ENCODE data around the gene XK. TPM values are rescaled to one million over a fixed set of nuclear protein-coding genes. Genes with fewer than 3 reads are reported as not detected.
A peak's percentile ranks its signal among the peaks of the same experiment; 100 is the strongest.

The XK gene
- total and polyA plus RNA-seq, 2 donors from 2014 or later, result 0.73 to 1.3 TPM

- H3K27ac ChIP-seq (ENCODE audit: low read depth in 2 of 2, low read length in 2 of 2), result no peak overlapping the region
- no peak overlapping the region for H3K4me3 ChIP-seq (ENCODE audit: low read length in 3 of 3)
- H3K9ac ChIP-seq (ENCODE audit: low read length in 3 of 3), result no peak overlapping the region
- H3K4me1 ChIP-seq (ENCODE audit: control insufficient read depth in 2 of 3, insufficient read depth in 2 of 3, low read depth in 1 of 3, low read length in 3 of 3), result no peaks in the 10 kb centered on the region
- no peaks in the 10 kb centered on the region for H3K27me3 ChIP-seq (ENCODE audit: control insufficient read depth, insufficient read depth, low read length)
- no peaks in the 10 kb centered on the region for H3K36me3 ChIP-seq (ENCODE audit: control insufficient read depth in 2 of 3, insufficient read depth in 3 of 3, low read length in 3 of 3)
- intact Hi-C loops (cut with DNase I), result no loop called here
- H3K9me3 ChIP-seq (ENCODE audit: control insufficient read depth in 2 of 3, insufficient read depth in 1 of 3, low read length in 3 of 3), result no peaks in the 10 kb centered on the region
- no peak for TF ChIP-seq CTCF (IDR thresholded peaks at IDR 0.05; ENCODE audit: borderline replicate concordance, extremely low read depth, insufficient read depth)
- DNase-seq (no peak), FAIRE-seq (peak; percentile 11)
Measured at GRCh38 chrX:37677765-37678164, 7.8 kb upstream of the XK start.

GRCh38 chrX:37678574-37678973, 7.0 kb upstream of the XK start:
- H3K4me1 ChIP-seq (ENCODE audit: control insufficient read depth in 2 of 3, insufficient read depth in 2 of 3, low read depth in 1 of 3, low read length in 3 of 3), result no peaks in the 10 kb centered on the region
- no peaks in the 10 kb centered on the region for H3K27me3 ChIP-seq (ENCODE audit: control insufficient read depth, insufficient read depth, low read length)
- DNase-seq (no peak), FAIRE-seq (no peak)
- intact Hi-C loops (cut with DNase I), result no loop called here
- no peak overlapping the region for H3K4me3 ChIP-seq (ENCODE audit: low read length in 3 of 3)
- H3K36me3 ChIP-seq (ENCODE audit: control insufficient read depth in 2 of 3, insufficient read depth in 3 of 3, low read length in 3 of 3), result no peaks in the 10 kb centered on the region
- no peak overlapping the region for H3K9ac ChIP-seq (ENCODE audit: low read length in 3 of 3)
- no peak overlapping the region for H3K27ac ChIP-seq (ENCODE audit: low read depth in 2 of 2, low read length in 2 of 2)
- no peaks in the 10 kb centered on the region for H3K9me3 ChIP-seq (ENCODE audit: control insufficient read depth in 2 of 3, insufficient read depth in 1 of 3, low read length in 3 of 3)
- TF ChIP-seq CTCF (IDR thresholded peaks at IDR 0.05; ENCODE audit: borderline replicate concordance, extremely low read depth, insufficient read depth), result no peak

DNA sequence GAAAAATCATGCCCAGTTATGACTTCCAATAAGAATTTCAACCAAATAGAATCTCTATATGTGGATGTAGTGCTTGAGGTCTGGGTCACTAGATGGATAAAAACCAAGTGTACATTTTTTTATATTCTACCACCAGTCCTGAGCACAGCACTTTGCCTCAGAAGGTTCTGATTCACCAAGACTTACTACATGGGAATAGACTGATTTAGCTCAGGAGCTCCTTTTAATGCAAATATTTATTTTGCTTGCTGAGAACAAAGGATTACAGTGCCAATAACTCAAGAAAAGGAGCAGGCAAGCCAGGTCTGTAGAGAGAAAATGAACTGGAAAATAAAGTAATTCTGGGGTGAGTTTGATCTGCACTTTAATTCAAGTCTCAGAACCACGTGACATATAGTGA, 6.4 kb upstream of the XK start:
- no peak for FAIRE-seq
- no peaks in the 10 kb centered on the region for H3K4me1 ChIP-seq (ENCODE audit: control insufficient read depth in 2 of 3, insufficient read depth in 2 of 3, low read depth in 1 of 3, low read length in 3 of 3)
- no peak for TF ChIP-seq CTCF (IDR thresholded peaks at IDR 0.05; ENCODE audit: borderline replicate concordance, extremely low read depth, insufficient read depth)
- H3K9ac ChIP-seq (ENCODE audit: low read length in 3 of 3), result no peak overlapping the region
- H3K27me3 ChIP-seq (ENCODE audit: control insufficient read depth, insufficient read depth, low read length), result no peaks in the 10 kb centered on the region
- intact Hi-C loops (cut with DNase I), result no loop called here
- H3K9me3 ChIP-seq (ENCODE audit: control insufficient read depth in 2 of 3, insufficient read depth in 1 of 3, low read length in 3 of 3), result no peaks in the 10 kb centered on the region
- no peak overlapping the region for H3K27ac ChIP-seq (ENCODE audit: low read depth in 2 of 2, low read length in 2 of 2)
- H3K4me3 ChIP-seq (ENCODE audit: low read length in 3 of 3), result no peak overlapping the region
- no peaks in the 10 kb centered on the region for H3K36me3 ChIP-seq (ENCODE audit: control insufficient read depth in 2 of 3, insufficient read depth in 3 of 3, low read length in 3 of 3)
- DNase-seq, result no peak

GRCh38 chrX:37679888-37680287, 5.7 kb upstream of the XK start:
- intact Hi-C loops (cut with DNase I), result no loop called here

More at GRCh38 chrX:37679888-37680287, 5.7 kb upstream of the XK start:
- no peaks in the 10 kb centered on the region for H3K9me3 ChIP-seq (ENCODE audit: control insufficient read depth in 2 of 3, insufficient read depth in 1 of 3, low read length in 3 of 3)
- no peaks in the 10 kb centered on the region for H3K27me3 ChIP-seq (ENCODE audit: control insufficient read depth, insufficient read depth, low read length)
- FAIRE-seq, result no peak
- H3K27ac ChIP-seq (ENCODE audit: low read depth in 2 of 2, low read length in 2 of 2), result no peak overlapping the region
- TF ChIP-seq CTCF (IDR thresholded peaks at IDR 0.05; ENCODE audit: borderline replicate concordance, extremely low read depth, insufficient read depth), result no peak
- H3K36me3 ChIP-seq (ENCODE audit: control insufficient read depth in 2 of 3, insufficient read depth in 3 of 3, low read length in 3 of 3), result no peaks in the 10 kb centered on the region
- no peak for DNase-seq
- no peak overlapping the region for H3K4me3 ChIP-seq (ENCODE audit: low read length in 3 of 3)
- no peak overlapping the region for H3K9ac ChIP-seq (ENCODE audit: low read length in 3 of 3)
- no peaks in the 10 kb centered on the region for H3K4me1 ChIP-seq (ENCODE audit: control insufficient read depth in 2 of 3, insufficient read depth in 2 of 3, low read depth in 1 of 3, low read length in 3 of 3)
